ENCODE data around the gene PRMT6. TPM values are rescaled to one million over a fixed set of nuclear protein-coding genes. Genes with fewer than 3 reads are reported as not detected.

PRMT6 gene
- total RNA-seq, 1 experiment from 2014 or later = 7.3 TPM

GRCh38 chr1:107009281-107009680 lies 47.2 kb upstream of the PRMT6 start (continued):
- TF ChIP-seq ZNF274 (IDR thresholded peaks at IDR 0.05; ENCODE audit: low read depth, low read length) = no peak
- no peak for TF ChIP-seq YY1 (IDR thresholded peaks at IDR 0.05; ENCODE audit: extremely low read depth, insufficient replicate concordance, low read depth, low read length)
- TF ChIP-seq ZFX (IDR thresholded peaks at IDR 0.05) = no peak
- no peak for TF ChIP-seq MAX (IDR thresholded peaks at IDR 0.05)
- TF ChIP-seq FOSL1 (IDR thresholded peaks at IDR 0.05; ENCODE audit: low read depth) = no peak
- TF ChIP-seq EZH2phosphoT487 (IDR thresholded peaks at IDR 0.05; ENCODE audit: borderline replicate concordance) = no peak
- no peak for TF ChIP-seq ELF1 (IDR thresholded peaks at IDR 0.05; ENCODE audit: borderline replicate concordance, low read depth)
- no peak for TF ChIP-seq POLR2A (IDR thresholded peaks at IDR 0.05; ENCODE audit: borderline replicate concordance, extremely low read depth, insufficient read depth, insufficient read length)
- no peak for TF ChIP-seq SIN3A (IDR thresholded peaks at IDR 0.05; ENCODE audit: low read depth)
- no peak for TF ChIP-seq EGR1 (IDR thresholded peaks at IDR 0.05; ENCODE audit: low read depth)

GRCh38 chr1:107010582-107010981 lies 45.9 kb upstream of the PRMT6 start:
- no peaks in the 10 kb centered on the region for H4K20me1 ChIP-seq (ENCODE audit: insufficient read depth)
- H3K4me3 ChIP-seq (replicated peaks in 1 of 2; ENCODE audit: low read depth in 1 of 2, low read length in 2 of 2) = no peak overlapping the region
- DNase-seq (ENCODE audit: low read depth, low spot score) (no peak), ATAC-seq (no peak)
- intact Hi-C loops (cut with micrococcal nuclease) = no loop called here
- H2AFZ ChIP-seq (ENCODE audit: low read depth, low read length, poor library complexity, severe bottlenecking) = no peak overlapping the region
- no peak overlapping the region for H3K27ac ChIP-seq (ENCODE audit: low read depth, low read length)
- H3K36me3 ChIP-seq (ENCODE audit: control insufficient read depth in 1 of 2, insufficient read depth in 2 of 2, low read length in 2 of 2) = no peaks in the 10 kb centered on the region
- TF ChIP-seq JUND (IDR thresholded peaks at IDR 0.05) (no peak), SIN3A (IDR thresholded peaks at IDR 0.05; ENCODE audit: low read depth) (no peak), CEBPB (IDR thresholded peaks at IDR 0.05; ENCODE audit: low read depth) (no peak), CBX3 (IDR thresholded peaks at IDR 0.05; ENCODE audit: low read depth) (no peak), FOSL1 (IDR thresholded peaks at IDR 0.05; ENCODE audit: low read depth) (no peak), SRF (IDR thresholded peaks at IDR 0.05; ENCODE audit: low read depth) (no peak), MAX (IDR thresholded peaks at IDR 0.05) (no peak), ELF1 (IDR thresholded peaks at IDR 0.05; ENCODE audit: borderline replicate concordance, low read depth) (no peak), ZFX (IDR thresholded peaks at IDR 0.05) (no peak), SP1 (IDR thresholded peaks at IDR 0.05; ENCODE audit: low read depth) (no peak), EZH2phosphoT487 (IDR thresholded peaks at IDR 0.05; ENCODE audit: borderline replicate concordance) (no peak), RAD21 (IDR thresholded peaks at IDR 0.05; ENCODE audit: low read depth) (no peak), EZH2 (IDR thresholded peaks at IDR 0.05) (no peak), POLR2A (IDR thresholded peaks at IDR 0.05; ENCODE audit: borderline replicate concordance, extremely low read depth, insufficient read depth, insufficient read length) (no peak)
- POLR2A ChIA-PET = no interaction called here
- H3K9me2 ChIP-seq (ENCODE audit: insufficient read depth) = no peaks in the 10 kb centered on the region
- CTCF ChIA-PET = no interaction called here
- no peaks in the 10 kb centered on the region for H3K4me1 ChIP-seq (ENCODE audit: control insufficient read depth in 1 of 2, insufficient read depth in 2 of 2, low read length in 2 of 2)
- H3K27me3 ChIP-seq (ENCODE audit: insufficient read depth, low read length) = no peaks in the 10 kb centered on the region
- no peak overlapping the region for H3K9ac ChIP-seq (ENCODE audit: low read length)
- BruUV-seq (replicated peaks) = no TSS peak
- H3K4me2 ChIP-seq (ENCODE audit: low read length) = no peak overlapping the region
- no peaks in the 10 kb centered on the region; a peak in 1 of 4 replicates for H3K9me3 ChIP-seq (ENCODE audit: control insufficient read depth in 1 of 2, insufficient read depth in 1 of 2, low read depth in 1 of 2, low read length in 2 of 2)
- H3K79me2 ChIP-seq (ENCODE audit: insufficient read depth, low read length) = no peaks in the 10 kb centered on the region
- RAD21 ChIA-PET (ENCODE audit: low non-redundant PET in 1 of 2, low total read pairs in 2 of 2, uncharacterized antibody in 2 of 2, unreplicated experiment in 2 of 2) = no interaction called here

Data from HCT116 (cell line).